ENCODE data around the gene CLEC4M.

CLEC4M gene

DNA sequence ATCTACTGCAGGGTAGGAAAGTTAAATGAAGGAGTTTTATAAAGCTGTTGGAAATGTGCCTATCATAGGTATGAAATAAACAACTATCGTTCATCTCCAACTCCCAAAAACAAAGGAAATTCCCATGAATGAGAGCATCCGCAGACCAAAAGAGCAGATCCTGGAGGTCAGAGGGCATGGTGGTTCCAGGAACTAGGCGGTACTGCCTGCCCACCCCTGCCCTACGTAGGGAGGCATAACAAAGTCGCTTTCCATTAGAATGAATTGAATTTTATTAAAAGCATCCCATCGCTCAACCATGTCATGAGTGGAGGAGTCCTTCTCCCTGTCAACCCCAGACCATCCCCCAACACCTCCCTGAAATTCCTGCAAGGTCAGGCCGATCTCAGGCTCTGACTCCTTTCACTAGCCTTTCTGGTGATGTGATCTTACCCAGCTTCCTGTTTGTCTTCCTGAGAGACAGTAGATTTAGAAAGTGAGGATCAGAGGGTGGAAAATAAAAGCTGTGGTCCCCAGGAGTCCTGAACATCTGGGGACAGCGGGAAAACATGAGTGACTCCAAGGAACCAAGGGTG lies at the start of gene CLEC4M:
CLEC4M (plus strand) TSS at position 525 of the 575 bp plus-strand sequence; CDS start at position 549, 24 bp downstream.
- DNase-seq (ENCODE audit: low read depth, low spot score): no peak

DNA sequence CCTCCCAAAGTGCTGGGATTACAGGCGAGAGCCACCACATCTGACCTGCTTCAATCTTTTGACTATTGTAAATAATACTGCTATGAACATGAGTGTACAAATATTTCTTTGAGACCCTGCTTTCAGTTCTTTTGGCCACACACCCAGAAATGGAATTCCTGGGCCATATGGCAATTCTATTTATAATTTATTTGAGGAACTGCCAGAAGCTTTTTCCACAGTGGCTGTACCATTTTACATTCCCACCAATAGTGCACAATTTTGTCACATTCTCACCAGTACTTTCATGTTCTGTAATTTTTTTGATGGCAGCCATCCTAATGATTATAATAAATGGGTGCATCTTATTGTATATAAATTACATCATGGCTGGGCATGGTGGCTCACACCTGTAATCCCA lies 47.4 kb upstream of the CLEC4M start:
- no peak for DNase-seq (ENCODE audit: low read depth, low spot score)

GRCh38 chr19:7716762-7717161 lies 46.3 kb upstream of the CLEC4M start:
- DNase-seq (ENCODE audit: low read depth, low spot score): no peak

GRCh38 chr19:7718668-7719067 lies 44.4 kb upstream of the CLEC4M start:
- no peak for DNase-seq (ENCODE audit: low read depth, low spot score)

DNA sequence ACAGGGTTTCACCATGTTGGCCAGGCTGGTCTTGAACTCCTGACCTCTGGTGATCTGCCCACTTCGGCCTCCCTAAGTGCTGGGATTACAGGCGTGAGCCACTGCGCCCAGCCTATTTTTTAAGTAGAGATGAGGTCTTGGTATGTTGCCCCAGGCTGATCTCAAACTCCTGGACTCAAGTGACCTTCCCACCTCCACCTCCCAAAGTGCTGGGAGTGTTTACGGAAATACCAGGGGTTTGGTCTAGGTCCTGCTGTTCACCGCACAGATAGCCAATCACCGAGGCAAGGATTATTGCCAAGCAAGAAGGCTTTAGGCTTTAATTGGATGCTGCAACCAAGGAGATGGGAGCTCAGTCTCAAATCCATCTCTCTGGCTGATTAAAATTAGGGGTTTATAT lies 42.7 kb upstream of the CLEC4M start:
- no peak for DNase-seq (ENCODE audit: low read depth, low spot score)

- DNase-seq (ENCODE audit: low read depth, low spot score): no peak
Observed at GRCh38 chr19:7722231-7722651, 40.8 kb upstream of the CLEC4M start.

DNA sequence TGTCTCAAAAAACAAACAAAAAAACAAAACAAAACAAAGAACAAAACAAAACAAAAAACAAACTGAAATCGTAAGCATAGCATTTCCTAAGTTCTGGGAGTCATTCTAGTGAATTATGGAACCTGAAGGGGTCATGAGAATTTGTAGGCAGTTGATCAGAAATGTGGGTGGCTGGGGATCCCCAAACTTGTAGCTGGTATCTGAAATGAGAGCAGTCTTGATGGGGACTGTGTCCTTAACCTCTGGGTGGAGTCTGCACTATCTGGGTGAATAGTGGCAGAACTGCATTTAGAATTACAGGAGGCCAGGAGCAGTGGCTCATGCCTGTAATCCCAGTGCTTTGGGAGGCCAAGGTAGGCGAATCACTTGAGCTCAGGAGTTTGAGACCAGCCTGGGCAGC lies 37.3 kb upstream of the CLEC4M start:
- DNase-seq (ENCODE audit: low read depth, low spot score): no peak

GRCh38 chr19:7729211-7729610 lies 33.8 kb upstream of the CLEC4M start:
- no peak for DNase-seq (ENCODE audit: low read depth, low spot score)

DNA sequence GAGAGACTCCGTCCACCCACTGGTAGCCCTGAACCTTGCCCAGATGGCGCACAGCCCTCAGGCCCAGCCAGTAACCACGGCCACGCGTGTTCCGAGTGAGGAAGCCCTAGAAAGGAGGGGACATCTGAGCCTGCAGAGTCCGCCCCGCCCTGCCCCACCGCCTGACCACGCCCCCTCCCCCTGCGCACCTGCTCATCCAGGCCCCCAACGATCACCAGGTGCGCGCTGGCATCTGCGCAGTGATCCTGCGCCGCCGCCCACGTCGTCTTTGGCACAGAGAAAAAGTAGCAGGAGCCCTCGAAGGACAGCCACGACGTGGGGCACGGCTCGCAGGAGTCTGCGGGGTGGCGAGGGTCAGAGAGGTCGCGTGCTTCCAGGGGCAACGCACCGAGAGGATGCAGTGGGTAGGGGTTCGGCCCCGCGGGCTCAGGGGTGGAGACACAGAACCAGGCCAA lies 33.2 kb upstream of the CLEC4M start:
- DNase-seq (ENCODE audit: low read depth, low spot score): no peak

- DNase-seq (ENCODE audit: low read depth, low spot score): no peak
Observed at GRCh38 chr19:7730286-7731217, 32.5 kb upstream of the CLEC4M start.

- DNase-seq (ENCODE audit: low read depth, low spot score): no peak
Observed at GRCh38 chr19:7731218-7731595, 31.8 kb upstream of the CLEC4M start.

- DNase-seq (ENCODE audit: low read depth, low spot score): no peak
Observed at GRCh38 chr19:7731615-7732014, 31.4 kb upstream of the CLEC4M start.

DNA sequence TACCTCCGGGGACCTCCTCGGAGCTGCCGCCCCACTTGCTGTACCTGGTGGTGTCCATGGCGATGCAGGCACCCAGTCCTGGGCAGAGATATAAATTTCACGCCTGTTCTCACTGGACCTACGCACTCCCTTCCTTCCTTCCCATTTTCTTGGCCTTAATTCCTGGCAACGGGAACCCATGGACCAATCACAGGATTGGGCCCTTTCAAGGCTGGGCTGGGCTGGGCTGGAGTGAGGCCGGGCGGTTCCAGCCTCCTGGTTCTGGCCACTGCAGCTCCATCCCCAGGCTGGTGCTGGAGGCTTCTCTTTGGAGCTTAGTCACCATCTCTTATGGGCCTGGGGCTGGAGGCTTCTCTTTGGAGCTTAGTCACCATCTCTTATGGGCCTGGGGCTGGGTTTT lies 31.0 kb upstream of the CLEC4M start, which contains the start of gene CLEC4G:
CLEC4G (minus strand) TSS at position 66 of the 400 bp plus-strand sequence; CDS start at position 58, 8 bp downstream.
- no peak for DNase-seq (ENCODE audit: low read depth, low spot score)

GRCh38 chr19:7733376-7733775 lies 29.7 kb upstream of the CLEC4M start:
- no peak for DNase-seq (ENCODE audit: low read depth, low spot score)

- DNase-seq (ENCODE audit: low read depth, low spot score): no peak
Observed at GRCh38 chr19:7734220-7735203, 28.5 kb upstream of the CLEC4M start.

DNA sequence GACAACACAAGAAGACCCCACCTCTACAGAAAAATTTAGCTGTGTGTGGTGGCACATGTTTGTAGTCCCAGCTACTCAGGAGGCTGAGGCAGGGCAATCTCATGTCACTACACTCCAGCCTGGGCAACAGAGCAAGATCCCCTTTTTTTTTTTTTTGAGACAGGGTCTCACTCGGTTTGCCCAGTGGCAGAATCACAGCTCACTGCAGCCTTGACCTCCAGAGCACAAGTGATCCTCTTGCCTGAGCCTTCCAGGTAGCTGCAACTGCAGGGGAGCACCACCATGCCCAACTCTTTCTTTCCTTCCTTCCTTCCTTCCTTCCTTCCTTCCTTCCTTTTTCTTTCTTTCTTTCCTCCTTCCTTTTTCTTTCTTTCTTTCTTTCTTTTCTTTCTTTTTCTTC lies 26.9 kb upstream of the CLEC4M start:
- DNase-seq (ENCODE audit: low read depth, low spot score): no peak

- DNase-seq (ENCODE audit: low read depth, low spot score): no peak
Observed at GRCh38 chr19:7737215-7737614, 25.8 kb upstream of the CLEC4M start.

DNA sequence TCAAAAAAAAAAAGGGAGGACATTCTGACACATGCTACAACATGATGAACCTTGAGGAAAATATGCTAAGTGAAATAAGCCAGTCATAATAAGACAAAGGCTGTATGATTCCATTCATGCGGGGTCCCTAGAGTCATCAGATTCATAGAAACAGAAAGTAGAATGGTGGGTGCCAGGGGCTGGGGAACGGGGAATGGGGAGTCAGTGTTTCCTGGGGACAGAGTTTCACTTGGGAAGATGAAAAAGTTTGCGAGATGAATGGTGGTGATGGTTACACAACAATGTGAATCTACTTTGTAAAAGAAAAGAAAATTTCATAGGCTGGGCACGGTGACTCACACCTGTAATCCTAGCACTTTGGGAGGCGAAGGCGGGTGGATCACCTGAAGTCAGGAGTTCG lies 25.0 kb upstream of the CLEC4M start:
- DNase-seq (ENCODE audit: low read depth, low spot score): no peak

- no peak for DNase-seq (ENCODE audit: low read depth, low spot score)
Observed at GRCh38 chr19:7739211-7739755, 23.8 kb upstream of the CLEC4M start.

DNA sequence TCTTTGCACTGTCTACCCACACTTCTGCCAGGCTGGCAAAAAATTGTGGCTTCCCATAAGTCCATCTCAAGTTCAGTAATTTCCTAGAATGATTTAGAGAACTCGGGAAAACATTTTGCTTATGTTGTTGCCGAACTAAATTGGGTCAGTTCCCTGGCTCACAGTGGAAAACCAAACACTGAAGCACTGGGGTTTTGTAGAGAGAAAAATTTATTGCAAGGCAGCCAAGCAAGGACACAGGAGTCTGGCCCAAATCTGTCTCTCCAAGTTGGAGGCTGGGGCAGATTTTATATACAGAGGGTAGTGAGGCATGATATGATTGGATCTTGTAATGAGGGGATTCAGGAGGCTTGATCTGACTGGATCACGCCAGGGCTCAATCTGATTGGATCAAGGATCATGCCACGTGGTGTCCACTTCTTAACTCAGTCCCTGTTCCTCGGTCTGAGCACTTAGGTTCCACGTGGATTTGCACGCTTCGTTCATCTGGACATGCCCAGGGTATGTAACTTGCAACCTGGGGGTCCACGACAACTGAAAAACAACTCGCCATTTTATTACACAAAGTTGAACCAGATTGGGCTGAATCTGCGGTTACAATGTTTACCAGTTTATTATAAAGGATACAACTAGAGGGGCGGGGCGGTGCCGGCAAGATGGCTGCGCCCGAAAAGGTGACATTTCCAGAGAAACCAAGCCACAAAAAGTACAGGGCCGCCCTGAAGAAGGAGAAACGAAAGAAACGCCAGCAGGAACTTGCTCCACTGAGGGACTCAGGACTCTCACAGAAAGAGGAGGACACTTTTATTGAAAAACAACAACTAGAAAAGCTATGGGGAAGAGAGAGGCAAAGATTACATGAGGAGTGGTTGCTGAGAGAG lies 23.0 kb upstream of the CLEC4M start:
- DNase-seq (ENCODE audit: low read depth, low spot score): no peak
